ENCODE data around the gene FHOD3.

DNA sequence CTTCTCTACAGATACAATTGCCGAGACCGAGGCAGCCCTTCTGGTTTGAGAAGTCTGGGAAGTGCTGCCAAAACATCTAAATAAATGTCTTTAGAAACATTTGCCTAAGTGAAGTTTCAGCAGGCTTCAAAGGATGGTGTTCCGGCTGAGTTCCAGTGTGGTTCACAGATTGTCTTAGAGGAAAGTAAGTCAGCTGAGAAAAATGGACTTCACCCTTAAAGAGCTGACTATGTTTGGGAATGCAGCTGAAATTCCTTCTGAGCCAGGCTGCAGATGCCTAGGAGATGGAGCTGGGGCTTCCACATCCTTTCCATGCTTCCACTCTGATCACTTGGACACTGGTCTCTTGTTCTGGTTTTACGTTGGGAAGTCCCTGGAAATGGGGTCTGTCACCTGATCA, 83.6 kb downstream of the FHOD3 start:
- TF ChIP-seq, protein P1, sequence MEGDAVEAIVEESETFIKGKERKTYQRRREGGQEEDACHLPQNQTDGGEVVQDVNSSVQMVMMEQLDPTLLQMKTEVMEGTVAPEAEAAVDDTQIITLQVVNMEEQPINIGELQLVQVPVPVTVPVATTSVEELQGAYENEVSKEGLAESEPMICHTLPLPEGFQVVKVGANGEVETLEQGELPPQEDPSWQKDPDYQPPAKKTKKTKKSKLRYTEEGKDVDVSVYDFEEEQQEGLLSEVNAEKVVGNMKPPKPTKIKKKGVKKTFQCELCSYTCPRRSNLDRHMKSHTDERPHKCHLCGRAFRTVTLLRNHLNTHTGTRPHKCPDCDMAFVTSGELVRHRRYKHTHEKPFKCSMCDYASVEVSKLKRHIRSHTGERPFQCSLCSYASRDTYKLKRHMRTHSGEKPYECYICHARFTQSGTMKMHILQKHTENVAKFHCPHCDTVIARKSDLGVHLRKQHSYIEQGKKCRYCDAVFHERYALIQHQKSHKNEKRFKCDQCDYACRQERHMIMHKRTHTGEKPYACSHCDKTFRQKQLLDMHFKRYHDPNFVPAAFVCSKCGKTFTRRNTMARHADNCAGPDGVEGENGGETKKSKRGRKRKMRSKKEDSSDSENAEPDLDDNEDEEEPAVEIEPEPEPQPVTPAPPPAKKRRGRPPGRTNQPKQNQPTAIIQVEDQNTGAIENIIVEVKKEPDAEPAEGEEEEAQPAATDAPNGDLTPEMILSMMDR (IDR thresholded peaks at IDR 0.05; ENCODE audit: insufficient read depth, low read length) = no peak
- TF ChIP-seq POLR2AphosphoS5 (IDR thresholded peaks at IDR 0.05; ENCODE audit: low read depth) (no peak), GABPA (IDR thresholded peaks at IDR 0.05; ENCODE audit: low read depth) (no peak), SPI1 (IDR thresholded peaks at IDR 0.05; ENCODE audit: borderline replicate concordance, low read depth) (no peak)
- TF ChIP-seq, protein P2, sequence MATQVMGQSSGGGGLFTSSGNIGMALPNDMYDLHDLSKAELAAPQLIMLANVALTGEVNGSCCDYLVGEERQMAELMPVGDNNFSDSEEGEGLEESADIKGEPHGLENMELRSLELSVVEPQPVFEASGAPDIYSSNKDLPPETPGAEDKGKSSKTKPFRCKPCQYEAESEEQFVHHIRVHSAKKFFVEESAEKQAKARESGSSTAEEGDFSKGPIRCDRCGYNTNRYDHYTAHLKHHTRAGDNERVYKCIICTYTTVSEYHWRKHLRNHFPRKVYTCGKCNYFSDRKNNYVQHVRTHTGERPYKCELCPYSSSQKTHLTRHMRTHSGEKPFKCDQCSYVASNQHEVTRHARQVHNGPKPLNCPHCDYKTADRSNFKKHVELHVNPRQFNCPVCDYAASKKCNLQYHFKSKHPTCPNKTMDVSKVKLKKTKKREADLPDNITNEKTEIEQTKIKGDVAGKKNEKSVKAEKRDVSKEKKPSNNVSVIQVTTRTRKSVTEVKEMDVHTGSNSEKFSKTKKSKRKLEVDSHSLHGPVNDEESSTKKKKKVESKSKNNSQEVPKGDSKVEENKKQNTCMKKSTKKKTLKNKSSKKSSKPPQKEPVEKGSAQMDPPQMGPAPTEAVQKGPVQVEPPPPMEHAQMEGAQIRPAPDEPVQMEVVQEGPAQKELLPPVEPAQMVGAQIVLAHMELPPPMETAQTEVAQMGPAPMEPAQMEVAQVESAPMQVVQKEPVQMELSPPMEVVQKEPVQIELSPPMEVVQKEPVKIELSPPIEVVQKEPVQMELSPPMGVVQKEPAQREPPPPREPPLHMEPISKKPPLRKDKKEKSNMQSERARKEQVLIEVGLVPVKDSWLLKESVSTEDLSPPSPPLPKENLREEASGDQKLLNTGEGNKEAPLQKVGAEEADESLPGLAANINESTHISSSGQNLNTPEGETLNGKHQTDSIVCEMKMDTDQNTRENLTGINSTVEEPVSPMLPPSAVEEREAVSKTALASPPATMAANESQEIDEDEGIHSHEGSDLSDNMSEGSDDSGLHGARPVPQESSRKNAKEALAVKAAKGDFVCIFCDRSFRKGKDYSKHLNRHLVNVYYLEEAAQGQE (IDR thresholded peaks at IDR 0.05; ENCODE audit: insufficient replicate concordance, low read depth) = no peak
